HG02571 (cell line): ENCODE data around the gene CNTNAP2.

Source experiments
- ATAC-seq: cut with Tn5 transposase; IDR thresholded peaks from one replicate; pipeline ENCODE4 v1.9.1; 2021; ENCODE audit warnings: mild to moderate bottlenecking, moderate library complexity; ENCODE audit not compliant: unreplicated experiment

The CNTNAP2 gene

GRCh38 chr7:147516391-147516790, 1399.8 kb downstream of the CNTNAP2 start:
- ATAC-seq = no peak

DNA sequence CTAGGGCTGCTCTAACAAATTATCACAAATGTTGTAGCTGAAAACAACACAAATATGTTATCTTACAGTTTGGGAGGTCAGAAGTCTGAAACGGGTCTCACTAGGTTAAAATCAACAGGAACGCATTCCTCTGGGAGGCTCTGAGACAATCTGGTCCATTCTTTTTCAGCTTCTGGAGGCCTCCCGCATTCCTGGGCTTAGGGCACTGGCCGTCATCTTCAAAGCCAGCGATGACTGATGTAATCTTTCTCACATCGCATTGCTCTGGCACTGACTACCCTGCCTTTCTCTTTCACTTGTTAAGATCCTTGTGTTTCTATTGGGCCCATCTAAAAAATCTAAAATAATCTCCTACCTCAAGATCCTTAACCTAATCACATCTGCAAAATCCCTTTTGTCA, 1402.5 kb downstream of the CNTNAP2 start:
- no peak for ATAC-seq

DNA sequence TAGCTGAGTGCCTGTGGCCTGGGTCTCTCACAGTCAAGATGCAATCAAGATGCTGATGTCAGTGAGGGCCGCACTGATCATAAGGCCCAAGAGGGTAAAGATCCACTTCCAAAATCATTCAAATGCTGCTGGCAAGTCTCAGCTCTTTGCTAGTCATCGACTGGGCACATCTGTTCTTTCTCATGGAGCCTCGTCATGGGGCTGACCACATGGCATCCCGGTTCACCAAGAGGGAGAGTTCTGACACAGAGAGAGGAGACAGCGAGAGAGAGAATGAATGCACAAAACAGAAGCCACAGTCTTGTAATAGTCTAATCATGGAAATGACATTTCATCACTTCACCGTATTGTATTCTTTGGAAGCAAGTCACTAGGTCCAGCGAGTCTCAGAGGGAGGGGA, 1406.5 kb downstream of the CNTNAP2 start:
- ATAC-seq = no peak

- ATAC-seq = no peak
Measured at GRCh38 chr7:147524726-147525250, 1408.2 kb downstream of the CNTNAP2 start.

DNA sequence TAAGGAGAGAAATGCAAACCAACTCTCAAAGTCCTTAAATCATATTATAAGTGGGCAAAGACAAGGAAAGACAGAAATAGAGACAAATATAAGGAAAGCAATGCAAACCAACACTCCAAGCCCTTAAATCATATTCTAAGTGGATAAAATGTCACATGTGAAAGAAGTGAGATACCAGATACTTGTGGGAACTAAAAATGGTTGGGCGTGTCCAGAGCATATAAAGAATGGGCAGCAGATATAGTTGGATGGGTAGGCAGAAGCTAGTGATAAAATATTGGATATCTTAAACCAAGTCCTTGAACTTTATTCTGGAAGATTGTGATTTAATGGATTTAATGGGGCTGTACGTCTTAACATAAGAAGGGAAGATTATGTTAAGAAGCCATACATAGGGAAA, 1408.7 kb downstream of the CNTNAP2 start:
- no peak for ATAC-seq

- ATAC-seq = no peak
Measured at GRCh38 chr7:147535701-147536111, 1419.1 kb downstream of the CNTNAP2 start.

GRCh38 chr7:147539685-147540084, 1423.1 kb downstream of the CNTNAP2 start:
- no peak for ATAC-seq

- no peak for ATAC-seq
Measured at GRCh38 chr7:147540743-147541142, 1424.1 kb downstream of the CNTNAP2 start.

- ATAC-seq = no peak
Measured at GRCh38 chr7:147541261-147541660, 1424.7 kb downstream of the CNTNAP2 start.

GRCh38 chr7:147547252-147547897, 1430.8 kb downstream of the CNTNAP2 start:
- no peak for ATAC-seq

GRCh38 chr7:147556317-147556716, 1439.7 kb downstream of the CNTNAP2 start:
- no peak for ATAC-seq

DNA sequence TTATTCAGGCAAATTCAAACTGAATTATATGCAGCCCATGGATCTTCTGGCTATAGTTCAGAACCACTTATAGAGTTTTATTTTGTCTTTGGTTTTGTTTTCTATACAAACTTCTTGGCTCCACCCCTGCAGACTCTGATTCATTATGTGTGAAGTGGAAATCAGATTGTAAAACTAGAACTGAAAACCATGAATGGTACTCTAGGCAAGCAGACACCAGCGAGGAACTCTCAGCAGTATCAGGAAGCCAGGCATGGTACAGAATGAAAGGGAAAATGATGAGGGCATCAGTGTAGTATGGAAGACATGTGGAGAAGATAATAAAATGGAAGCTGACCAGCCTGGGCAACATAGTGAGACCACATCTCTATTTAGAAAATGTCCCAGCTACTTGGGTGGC, 1447.1 kb downstream of the CNTNAP2 start:
- ATAC-seq = no peak

DNA sequence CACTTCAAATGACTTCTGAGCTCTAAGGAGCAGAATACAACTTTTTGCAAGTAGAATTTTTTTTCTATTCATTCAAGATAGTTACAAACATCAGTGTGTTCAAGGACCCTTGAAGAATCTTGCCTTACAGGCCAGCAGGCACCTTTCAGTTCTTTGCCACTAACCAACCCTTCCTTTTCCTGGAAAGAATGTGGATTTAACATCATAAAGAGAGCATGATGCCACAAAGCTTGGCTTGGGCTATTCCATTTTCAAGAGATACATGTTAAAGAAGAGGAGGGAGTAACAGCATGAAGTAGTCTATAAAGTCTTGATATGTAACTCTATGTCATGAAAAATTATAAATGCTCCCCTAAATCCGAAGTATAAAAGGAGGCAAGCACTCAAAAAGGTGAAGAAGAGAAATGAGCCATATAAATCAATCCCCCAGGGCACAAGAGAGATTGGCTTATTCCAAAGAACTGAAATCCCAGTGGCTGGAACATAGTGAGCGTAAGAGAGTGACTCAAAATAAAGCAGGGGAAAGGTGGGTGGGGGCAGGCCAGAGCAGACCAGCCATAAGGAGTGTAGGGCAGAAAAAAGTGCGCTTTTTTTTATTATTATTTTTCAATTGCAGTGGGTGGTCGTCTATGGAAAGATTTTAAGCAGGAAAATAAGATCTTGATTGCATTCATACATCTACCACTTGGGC, 1448.3 kb downstream of the CNTNAP2 start:
- no peak for ATAC-seq

DNA sequence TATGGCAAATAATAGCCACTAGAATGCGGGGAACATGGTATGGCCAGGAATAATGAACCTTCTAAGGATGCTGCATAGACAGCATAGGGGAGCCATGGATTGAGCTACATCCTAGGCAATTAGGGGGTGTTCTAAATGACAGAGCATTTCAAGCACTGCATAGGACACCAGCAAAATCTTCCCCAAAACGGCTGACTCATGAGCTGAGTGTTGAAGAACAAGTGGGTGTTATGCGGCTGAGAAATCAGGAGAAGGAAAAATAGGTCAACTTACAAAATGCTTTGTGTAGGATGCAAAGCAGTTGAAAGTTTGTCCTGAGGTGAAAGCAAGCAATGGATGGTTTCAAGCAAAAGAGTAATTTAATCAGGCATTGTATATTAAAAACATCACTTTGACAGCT, 1450.4 kb downstream of the CNTNAP2 start:
- no peak for ATAC-seq

DNA sequence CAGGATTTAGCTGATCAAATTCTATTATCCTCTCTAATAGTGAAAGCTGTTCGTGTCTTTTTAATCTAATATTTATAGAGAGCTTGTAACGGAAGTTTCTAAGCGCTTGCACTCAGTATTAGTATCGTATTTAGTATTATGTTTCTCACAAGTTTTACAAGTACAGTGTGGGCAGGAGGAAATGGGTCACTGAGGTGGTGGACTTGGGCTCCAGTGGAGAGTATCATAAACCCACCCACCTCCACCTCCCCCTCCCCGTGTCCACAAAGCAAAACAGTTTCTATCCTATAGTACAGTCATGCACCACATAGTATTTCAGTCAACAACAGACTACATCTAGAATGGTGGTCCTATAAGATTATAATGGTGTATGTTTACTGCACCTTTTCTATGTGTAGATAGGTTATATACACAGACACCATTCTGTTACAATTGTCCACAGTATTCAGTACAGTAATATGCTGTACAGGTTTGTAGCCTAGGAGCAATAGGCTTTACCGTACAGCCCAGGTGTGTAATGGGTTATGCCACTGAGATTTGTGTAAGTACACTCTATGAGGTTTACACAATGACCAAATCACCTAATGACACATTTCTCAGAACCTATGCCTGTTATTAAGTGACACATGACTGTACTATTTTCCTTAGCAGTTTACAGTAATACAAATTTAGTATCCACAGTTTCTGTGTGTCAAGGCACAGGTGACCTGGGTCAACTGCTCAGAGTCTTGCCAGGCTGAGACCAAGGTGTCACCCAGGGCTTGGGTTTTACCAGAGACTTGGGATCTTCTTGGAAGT, 1452.7 kb downstream of the CNTNAP2 start:
- ATAC-seq = no peak

DNA sequence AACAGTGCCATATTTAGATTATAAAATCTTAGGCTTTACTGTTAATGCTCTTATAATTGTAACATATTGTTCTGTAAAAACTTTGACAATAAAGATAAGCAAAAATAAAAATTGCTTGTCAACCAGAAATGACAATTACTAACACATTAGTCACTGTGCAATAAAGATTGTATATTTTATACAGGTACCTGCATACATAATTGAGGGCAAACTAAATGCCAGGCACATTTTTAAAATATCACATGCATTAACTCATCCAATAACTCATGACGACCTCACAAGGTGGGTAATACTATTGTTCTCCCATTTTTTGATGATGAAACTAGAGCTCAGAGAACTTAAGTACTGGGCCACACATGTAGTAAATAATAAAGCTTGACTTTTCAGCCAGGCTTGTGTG, 1453.8 kb downstream of the CNTNAP2 start:
- ATAC-seq = no peak

DNA sequence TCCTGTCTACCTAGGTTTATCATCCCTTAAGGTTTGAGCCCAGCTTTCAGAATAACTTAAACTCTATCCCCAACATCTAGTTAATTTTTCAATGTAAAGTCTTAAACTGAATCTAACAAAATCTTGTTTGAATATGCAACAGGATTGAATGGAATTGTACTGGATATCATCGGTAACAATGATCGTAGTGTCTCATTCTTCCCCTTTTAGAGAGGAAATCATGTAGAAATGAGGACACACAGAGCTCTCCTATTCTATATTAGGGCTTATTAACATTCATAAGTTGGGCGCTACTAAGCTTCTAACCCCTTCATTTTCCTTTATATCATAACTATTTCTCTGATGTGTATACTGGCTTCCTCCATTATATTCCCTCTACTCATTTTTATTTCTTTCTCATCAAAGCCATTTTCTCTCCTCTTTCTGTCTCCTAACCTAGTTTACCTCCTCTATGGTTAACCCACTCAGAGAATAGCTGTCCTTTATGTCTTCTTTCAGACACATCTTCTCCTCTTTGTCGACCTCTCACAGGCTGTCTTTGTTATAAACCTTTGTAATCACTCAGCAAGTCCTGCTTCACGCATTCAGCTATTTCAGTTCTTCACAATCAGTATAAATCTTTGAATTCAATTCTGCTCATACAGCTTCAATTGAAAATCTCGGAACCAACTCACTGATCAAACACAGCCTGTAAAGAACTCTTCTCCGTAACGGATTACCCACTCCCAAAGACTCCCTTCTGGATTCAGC, 1455.0 kb downstream of the CNTNAP2 start:
- no peak for ATAC-seq

- ATAC-seq = no peak
Measured at GRCh38 chr7:147578196-147578595, 1461.6 kb downstream of the CNTNAP2 start.

GRCh38 chr7:147579148-147579547, 1462.5 kb downstream of the CNTNAP2 start:
- ATAC-seq = no peak

GRCh38 chr7:147584771-147585193, 1468.2 kb downstream of the CNTNAP2 start:
- ATAC-seq = no peak

- no peak for ATAC-seq
Measured at GRCh38 chr7:147586110-147586509, 1469.5 kb downstream of the CNTNAP2 start.
